ENCODE data around the gene BID. TPM values are rescaled to one million over a fixed set of nuclear protein-coding genes. Genes with fewer than 3 reads are reported as not detected.

BID gene
- total RNA-seq, 2 experiments from 2014 or later, result 16.3 to 19.9 TPM

DNA sequence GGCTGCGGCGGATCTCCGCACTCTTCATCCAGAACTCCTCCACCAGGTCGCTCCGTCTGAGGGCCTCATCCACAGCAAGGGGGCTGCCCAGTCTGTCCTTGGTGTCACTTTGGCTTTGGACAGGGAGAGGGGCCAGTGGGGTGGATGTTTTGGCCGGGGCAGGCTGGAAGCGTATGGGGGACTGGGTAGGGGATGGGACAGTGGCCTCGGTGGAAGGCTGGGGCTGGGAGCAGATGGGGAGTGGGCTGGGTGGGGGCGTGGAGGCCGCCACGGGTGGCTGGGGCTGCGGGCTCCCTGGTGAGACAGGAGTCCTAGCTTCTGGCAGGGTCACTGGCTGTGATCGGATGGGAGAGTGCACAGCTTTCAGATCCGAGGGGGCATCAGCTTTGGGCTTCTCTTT lies 44.4 kb upstream of the BID start:
- ChIA-PET POLR2A (no interaction called here), CTCF (interaction anchor here (1.2 kb wide), 1 partner anchor 12 kb away, joined by 4 read pairs; no protein-coding TSS in a partner anchor)
- DNase-seq, result no peak
- H3K27ac Mint-ChIP-seq, result no peak overlapping the region
- no peak for ATAC-seq
- TF ChIP-seq CTCF (IDR thresholded peaks at IDR 0.05), result no peak
- H3K27me3 Mint-ChIP-seq, result no peaks in the 10 kb centered on the region
- peaks cover 3% of the 10 kb centered on the region for H3K36me3 Mint-ChIP-seq (ENCODE audit: low read depth)
- no peaks in the 10 kb centered on the region for H3K9me3 Mint-ChIP-seq
- intact Hi-C loops (cut with micrococcal nuclease), result no loop called here
- H3K4me3 Mint-ChIP-seq, result no peak overlapping the region
- H3K4me1 Mint-ChIP-seq (ENCODE audit: low read depth), result peaks cover 5% of the 10 kb centered on the region

- intact Hi-C loops (cut with micrococcal nuclease), result no loop called here
- ATAC-seq, result no peak
- Mint-ChIP-seq H3K4me3 (no peak overlapping the region), H3K36me3 (ENCODE audit: low read depth) (peaks cover 3% of the 10 kb centered on the region), H3K4me1 (ENCODE audit: low read depth) (peaks cover 5% of the 10 kb centered on the region), H3K9me3 (no peaks in the 10 kb centered on the region), H3K27me3 (no peaks in the 10 kb centered on the region), H3K27ac (no peak overlapping the region)
- no peak for TF ChIP-seq CTCF (IDR thresholded peaks at IDR 0.05)
- ChIA-PET CTCF (interaction anchor here (1.2 kb wide), 1 partner anchor 12 kb away, joined by 4 read pairs; no protein-coding TSS in a partner anchor), POLR2A (no interaction called here)
- no peak for DNase-seq
These were observed 43.9 kb upstream of the BID start for GRCh38 chr22:17818180-17818579.

DNA sequence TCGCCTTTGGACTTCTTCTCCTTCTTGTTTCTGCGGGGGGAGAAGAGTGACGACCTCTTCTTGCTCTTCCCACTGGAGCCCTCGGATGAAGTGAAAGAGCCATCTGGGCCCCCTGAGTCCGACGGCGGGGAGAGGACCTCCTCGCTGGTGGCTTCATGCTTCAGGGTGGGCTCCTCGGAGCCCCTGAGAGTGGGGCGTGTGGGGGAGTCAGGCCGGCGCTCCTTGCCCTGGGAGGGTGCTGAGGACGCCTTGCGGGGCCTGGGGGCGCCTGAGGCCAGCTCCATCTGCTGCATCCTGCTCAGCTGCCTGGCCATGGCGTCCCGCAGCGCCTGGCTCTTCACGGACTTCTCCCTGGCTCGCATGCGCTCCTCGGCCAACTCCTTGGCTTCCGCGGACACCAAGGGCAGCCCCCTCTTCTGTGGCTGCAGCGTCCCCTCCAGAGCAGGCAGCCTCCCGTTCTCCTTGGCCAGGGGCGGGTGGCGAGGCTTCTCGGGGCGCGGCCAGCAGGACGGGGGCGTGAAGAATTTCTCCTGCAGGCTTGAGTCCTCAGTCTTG lies 43.3 kb upstream of the BID start:
- Mint-ChIP-seq H3K27ac (no peak overlapping the region), H3K4me3 (no peak overlapping the region), H3K4me1 (ENCODE audit: low read depth) (peaks cover 5% of the 10 kb centered on the region), H3K9me3 (no peaks in the 10 kb centered on the region), H3K36me3 (ENCODE audit: low read depth) (peaks cover 3% of the 10 kb centered on the region), H3K27me3 (no peaks in the 10 kb centered on the region)
- no peak for TF ChIP-seq CTCF (IDR thresholded peaks at IDR 0.05)
- intact Hi-C loops (cut with micrococcal nuclease), result no loop called here
- POLR2A ChIA-PET, result interaction anchor here (0.6 kb wide), 1 partner anchor 67 kb away, joined by 3 read pairs; no protein-coding TSS in a partner anchor
- CTCF ChIA-PET, result interaction anchor here (1.2 kb wide), 1 partner anchor 13 kb away, joined by 4 read pairs; no protein-coding TSS in a partner anchor
- DNase-seq (no peak), ATAC-seq (no peak)

GRCh38 chr22:17817079-17817478 lies 42.8 kb upstream of the BID start:
- Mint-ChIP-seq H3K36me3 (ENCODE audit: low read depth) (peaks cover 3% of the 10 kb centered on the region), H3K27me3 (no peaks in the 10 kb centered on the region), H3K4me1 (ENCODE audit: low read depth) (peaks cover 5% of the 10 kb centered on the region), H3K4me3 (no peak overlapping the region), H3K9me3 (no peaks in the 10 kb centered on the region), H3K27ac (no peak overlapping the region)
- DNase-seq, result no peak
- CTCF ChIA-PET, result no interaction called here
- TF ChIP-seq CTCF (IDR thresholded peaks at IDR 0.05), result no peak
- POLR2A ChIA-PET, result interaction anchor here (0.6 kb wide), 1 partner anchor 66 kb away, joined by 3 read pairs; no protein-coding TSS in a partner anchor
- intact Hi-C loops (cut with micrococcal nuclease), result no loop called here
- ATAC-seq, result no peak

DNA sequence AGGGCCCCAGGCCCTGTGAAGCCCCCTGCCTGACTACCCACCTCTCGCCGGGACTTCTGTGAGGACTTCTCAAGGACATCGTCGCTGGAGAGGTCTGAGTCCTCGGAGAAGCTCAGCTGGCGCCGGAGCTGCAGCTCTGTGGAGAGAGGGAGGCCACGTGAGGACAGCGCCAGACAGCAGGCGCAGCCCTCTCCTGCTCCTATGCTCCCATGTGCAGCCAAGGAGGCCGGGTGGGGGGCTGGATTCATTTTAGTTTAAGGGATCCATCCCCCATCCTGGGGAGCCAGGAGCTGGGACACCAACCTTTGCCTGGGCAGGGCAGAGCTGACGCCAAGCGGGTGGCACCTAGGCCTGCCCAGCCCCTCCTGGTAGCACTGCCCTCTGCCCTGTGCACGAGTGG lies 42.4 kb upstream of the BID start:
- ATAC-seq, result no peak
- no peaks in the 10 kb centered on the region for H3K9me3 Mint-ChIP-seq
- H3K4me1 Mint-ChIP-seq (ENCODE audit: low read depth), result peaks cover 5% of the 10 kb centered on the region
- no peak for DNase-seq
- ChIA-PET CTCF (no interaction called here), POLR2A (interaction anchor here (0.6 kb wide), 1 partner anchor 66 kb away, joined by 3 read pairs; no protein-coding TSS in a partner anchor)
- intact Hi-C loops (cut with micrococcal nuclease), result no loop called here
- H3K27ac Mint-ChIP-seq, result no peak overlapping the region
- H3K36me3 Mint-ChIP-seq (ENCODE audit: low read depth), result peaks cover 4% of the 10 kb centered on the region
- H3K27me3 Mint-ChIP-seq, result no peaks in the 10 kb centered on the region
- no peak overlapping the region for H3K4me3 Mint-ChIP-seq
- no peak for TF ChIP-seq CTCF (IDR thresholded peaks at IDR 0.05)
